ENCODE data around the gene ADGRV1.
A peak's percentile ranks its signal among the peaks of the same experiment; 100 is the strongest.
"Not testable (repeated sequence)": the region's sequence is repeated elsewhere in the genome, so short reads cannot be mapped to it uniquely, and the experiment has no call there.

ADGRV1 gene

DNA sequence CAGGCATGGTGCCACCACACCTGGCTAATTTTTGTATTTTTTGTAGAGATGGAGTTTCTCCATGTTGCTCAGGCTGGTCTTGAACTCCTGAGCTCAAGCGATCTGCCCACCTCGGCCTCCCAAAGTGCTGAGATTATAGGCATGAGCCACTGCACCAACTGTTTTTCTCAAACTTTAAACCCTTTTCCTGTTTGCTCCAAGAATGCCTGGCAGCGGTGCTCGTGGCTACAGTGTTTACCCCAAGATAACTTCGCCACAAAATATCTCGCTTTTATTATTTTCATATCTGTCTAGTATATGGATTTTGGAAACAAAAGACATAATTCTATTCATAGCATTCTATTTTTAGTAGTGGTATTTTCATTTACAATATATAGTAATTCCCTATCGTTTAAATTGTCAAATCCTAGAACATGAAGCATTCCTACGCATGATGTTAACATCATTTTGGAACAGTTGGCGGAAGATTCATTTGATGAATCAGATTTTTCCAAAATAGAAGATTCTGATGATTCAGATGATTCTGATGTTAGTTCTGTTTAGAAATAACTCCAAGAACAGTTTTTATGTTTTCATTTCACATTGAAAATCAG lies 504.6 kb downstream of the ADGRV1 start:
- not testable (repeated sequence) for DNase-seq (ENCODE audit: low spot score)

DNA sequence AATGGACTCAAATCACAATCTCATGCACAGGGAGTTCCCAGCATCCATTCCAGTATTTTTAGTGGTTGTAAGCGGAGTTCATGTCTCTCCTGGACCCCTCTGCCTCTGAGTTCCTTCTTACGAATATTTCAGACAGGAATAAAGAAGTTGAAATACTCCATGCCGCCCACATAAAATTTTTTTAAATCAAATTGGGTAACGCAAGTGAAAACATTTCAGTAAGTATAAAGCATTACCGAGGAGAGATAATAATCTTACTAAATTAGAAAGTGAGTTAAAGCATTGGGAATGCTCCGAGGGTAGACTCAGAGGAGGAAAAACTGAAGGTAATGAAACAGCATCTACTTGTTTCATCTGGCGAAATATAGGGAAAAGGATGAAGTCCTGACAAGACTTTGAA lies 506.9 kb downstream of the ADGRV1 start:
- DNase-seq (ENCODE audit: low spot score) = no peak

DNA sequence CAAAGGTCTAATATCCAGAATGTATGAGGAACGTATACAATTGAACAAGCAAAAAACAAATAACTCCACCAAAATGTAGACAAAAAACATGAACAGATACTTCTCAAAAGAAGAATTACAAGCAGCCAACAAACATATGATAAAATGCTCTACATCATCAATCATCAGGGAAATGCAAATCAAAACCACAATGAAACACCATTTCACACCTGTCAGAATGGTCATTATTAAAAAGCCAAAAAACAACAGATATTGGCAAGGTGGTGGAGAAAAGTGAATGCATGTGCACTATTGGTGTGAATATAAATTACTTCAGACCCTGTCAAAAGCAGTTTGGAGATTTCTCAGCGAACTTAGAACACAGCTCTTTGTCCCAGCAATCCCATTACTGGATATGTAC lies 510.8 kb downstream of the ADGRV1 start:
- DNase-seq (ENCODE audit: low spot score) = no peak

DNA sequence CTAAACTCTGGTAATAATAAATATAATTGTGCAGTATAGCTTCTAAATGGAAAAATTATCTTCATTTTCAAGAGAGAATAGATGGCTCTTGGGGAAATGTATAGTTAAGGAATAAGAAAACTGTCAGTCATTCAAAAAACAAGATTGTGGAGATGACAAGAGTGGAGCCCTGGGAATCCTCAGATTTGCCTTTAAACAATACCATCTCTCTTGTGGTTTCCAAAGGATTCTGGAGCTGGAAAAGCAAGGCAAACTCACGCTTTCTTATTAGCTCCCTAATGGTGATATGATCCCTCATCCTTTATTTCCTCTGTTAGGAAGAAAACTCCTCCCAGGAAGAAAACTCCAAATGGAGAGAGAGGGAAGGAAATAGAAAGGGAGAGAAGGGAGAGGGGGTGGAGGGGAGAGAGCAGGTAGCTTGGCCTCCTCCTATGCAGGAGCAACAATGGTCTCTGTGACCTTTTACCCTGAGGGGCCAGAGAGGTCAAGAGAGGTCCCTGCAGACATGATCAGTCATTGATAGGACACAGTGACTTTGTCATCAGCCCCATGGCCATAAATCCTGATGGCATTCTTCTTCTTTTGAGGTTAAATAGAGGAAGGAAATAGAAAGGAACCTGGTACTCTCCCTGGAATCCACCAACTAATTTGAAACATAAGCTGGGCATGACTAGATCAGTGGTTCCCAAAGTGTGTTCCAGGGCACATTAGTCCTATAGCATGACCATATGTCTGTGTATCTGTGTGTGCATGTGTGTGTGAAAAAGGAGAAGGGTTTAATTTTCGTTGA lies 512.4 kb downstream of the ADGRV1 start:
- no peak for DNase-seq (ENCODE audit: low spot score)

DNA sequence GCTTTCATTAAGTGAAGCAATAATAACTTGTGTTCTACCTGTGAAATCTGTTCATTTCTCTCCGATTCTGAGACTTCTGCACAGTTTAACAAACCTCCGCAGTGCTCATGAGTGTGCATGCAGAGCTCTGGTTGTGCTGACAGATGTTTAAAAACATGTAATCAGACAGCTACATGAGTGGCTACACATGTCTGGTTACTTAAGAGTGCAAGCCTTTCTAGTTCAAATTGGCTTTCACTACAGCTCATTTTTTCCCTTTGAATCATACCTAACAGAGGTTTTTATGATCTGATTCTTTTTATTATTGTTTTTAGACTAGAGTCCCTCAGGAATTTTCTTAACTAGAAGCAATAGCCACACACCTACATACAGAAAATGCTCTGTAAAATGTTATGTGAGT lies 514.3 kb downstream of the ADGRV1 start:
- DNase-seq (ENCODE audit: low spot score) = peak; percentile 15

DNA sequence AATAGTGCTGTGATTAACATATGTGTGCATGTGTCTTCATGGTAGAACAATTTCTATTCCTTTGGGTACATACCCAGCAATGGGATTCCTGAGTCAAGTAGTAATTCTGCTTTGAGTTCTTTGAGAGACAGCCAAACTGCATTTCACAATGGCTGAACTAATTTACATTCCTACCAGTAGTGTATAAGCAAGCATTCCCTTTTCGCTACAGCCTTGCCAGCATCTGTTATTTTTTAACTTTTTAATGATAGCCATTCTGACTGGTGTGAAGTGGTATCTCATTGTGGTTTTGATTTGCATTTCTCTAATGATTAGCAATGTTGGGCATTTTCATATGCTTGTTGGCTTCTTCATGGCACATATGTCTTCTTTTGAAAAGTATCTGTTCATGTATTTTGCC lies 516.0 kb downstream of the ADGRV1 start:
- DNase-seq (ENCODE audit: low spot score) = peak; percentile 8

DNA sequence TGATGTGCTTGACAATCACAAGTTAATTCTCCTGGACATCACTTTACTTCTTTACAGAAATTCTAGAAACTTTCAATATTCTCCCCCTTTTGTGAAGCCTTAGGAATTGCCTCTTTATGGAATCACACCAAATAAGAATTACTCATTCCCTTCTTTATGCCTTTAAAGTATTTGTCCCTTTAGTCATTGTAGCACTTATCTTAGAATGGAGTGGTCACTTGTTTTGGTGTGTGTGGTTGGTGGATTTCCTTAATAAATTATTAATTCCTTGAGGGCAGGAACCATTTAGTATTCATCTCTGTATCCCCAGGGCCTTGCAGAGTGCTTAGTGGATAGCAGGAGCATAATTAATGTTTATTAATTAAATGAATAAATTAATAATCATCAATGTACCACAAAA lies 517.5 kb downstream of the ADGRV1 start:
- no peak for DNase-seq (ENCODE audit: low spot score)

DNA sequence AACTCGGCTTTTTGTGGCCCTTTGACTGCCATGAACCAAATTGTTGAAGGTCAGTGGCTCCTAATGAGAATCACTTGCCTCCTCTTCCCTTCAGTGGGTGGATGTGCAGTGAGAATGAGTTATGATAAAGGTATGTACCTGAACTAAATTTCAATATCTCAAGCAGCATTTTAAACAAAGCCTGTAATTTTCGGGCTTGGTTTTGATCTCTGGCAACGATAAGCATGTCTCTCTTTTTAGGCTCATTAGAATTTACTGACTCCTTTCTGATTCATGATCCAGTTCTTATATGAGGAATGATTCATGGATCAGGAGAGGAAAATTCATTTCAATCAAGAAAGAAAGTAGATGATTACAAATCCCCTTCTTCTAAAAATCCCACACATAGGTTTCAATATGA lies 519.0 kb downstream of the ADGRV1 start:
- DNase-seq (ENCODE audit: low spot score) = no peak

DNA sequence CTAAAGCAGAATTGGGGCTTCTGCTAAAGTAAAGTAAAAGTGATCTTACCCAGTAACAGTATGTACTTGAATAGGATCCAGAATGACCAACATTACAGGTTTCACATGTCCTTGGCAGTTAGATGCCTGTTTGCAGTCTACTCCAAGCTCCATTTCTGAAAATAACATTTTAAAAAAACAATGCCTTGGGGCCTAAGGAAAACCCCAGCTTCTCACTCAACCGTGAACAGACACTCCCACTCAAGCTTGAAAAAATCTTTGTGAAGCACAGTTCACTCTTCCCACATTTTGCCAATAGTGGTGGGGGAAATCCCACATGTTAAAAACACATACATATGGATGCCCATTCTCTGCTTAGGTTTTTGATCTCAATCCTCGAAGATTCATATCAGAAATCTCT lies 520.4 kb downstream of the ADGRV1 start:
- no peak for DNase-seq (ENCODE audit: low spot score)

DNA sequence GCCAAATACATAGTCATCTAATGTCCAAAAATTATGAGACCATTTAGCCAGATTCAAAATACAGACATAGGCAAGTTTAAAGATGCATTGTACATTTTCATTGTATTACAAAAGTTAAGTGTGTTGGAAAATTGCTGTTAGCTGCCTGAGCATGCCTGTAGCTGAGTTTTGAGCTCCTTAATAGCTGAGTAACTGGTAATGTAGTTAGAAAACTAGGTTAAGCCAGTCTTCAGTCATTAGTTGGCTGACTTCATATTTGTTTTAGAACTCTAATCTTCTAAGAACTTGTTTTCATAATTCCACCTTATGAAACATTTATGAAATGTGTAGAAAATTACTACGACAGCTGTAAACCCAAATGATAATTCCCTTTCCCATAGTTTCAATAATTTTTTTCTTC lies 531.2 kb downstream of the ADGRV1 start:
- no peak for DNase-seq (ENCODE audit: low spot score)

DNA sequence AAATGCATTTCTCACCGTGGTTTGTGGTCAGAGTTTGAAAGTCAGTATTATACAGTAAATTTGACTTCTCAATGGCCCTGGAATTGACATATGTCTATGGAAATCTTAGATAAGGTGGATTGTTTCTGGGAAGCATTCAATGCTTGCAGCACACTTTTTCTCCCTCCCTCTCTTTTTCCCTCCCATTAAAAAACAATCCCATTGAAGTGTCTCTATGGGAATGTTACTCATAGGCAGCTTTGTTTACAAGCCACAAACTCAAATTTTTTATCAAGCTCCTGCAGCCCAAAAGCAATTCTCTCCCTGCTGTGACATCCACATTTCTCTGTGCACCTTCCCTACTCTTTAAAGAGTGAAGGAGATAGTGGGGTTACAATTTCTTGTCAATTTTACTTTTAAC lies 532.4 kb downstream of the ADGRV1 start:
- no peak for DNase-seq (ENCODE audit: low spot score)

DNA sequence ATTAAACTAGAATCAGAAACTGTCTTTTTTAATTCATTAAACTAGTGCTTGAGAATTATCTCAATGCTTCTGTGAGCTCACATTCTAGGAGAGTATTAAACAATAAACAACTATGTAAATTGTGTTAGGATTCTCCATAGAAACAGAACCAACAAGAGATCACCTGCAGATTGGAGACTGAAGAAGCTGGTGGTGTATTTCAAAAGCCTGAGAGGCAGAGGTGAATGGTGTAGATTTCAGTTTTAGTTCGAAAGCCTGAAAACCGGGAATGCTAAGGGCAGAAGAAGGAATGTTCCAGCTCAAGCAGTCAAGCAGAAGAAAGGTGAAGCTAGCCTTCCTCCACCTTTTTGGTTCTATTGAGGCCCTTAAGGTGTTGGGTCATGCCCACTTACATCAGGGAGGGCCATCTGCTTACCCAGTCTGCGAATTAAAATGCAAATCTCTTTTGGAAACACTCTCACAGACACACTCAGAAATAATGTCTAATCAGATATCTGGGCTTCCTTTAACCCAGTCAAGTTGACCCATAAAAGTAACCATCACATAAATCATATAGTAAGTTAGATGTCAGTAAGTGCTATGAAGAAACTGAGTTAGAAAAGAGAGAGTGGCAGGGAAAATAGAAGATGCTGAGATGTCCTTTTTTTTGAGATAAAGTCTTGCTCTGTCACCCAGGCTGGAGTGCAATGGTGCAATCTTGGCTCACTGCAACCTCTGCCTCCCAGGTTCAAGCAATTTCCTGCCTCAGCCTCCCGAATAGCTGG lies 533.1 kb downstream of the ADGRV1 start:
- DNase-seq (ENCODE audit: low spot score) = no peak

DNA sequence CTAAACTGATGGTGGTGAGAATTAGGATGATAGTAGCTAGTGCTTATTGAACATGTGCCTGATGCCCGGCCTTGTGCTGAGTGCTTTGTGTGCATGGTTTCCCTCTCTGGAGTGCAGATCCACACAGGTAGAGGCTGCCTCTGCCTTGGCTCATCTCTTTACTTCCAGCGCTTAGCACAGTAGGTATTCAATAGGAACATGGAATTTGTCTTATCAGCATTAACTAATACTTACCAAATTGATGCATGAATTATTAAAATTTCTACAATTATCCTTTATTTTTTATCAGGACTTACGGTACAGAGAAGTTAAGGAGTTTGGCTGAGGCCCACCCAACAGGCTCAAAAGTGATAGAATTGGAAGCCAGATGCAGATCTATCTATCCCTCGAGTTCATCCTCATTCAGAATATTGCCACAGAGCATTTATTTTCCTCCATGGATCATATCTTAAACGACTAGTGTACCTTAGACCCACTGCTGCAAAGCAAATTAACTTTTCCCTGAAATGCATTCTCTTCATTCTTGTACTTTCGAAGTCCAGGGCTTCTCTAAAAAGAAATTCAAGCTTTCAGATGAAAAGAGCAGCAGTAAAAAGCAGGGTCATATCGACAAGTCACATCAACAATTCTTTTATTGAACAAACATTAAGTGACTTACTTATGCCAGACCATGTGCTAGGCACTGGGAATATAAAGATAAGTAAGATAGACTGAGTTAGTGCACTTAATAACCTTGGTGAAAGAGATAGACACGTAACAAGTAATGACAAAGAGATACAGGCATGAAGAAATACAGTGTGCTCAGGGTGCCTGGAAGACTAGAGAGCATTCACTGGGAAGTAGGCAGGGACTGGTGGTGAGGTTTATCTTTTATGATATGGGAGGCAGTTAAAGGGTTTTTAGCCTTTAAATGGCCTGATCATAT lies 534.5 kb downstream of the ADGRV1 start:
- no peak for DNase-seq (ENCODE audit: low spot score)

DNA sequence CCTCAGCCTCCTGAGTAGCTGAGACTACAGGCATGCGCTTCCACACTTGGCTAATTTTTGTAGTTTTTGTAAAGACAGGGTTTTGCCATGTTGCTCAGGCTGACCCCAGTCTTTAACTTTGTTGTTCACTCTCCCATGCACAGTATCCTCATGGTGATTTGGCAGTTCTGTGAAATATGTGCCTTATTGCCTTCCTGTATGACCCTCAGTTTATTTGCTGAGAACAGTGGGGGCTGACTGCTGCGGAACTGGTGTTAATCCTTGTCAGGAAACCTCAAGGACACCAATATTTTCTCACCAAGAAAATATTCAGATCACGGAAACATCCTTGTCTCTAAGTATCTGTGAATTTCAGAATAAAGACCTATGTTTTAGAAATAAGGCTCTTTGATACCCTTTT lies 536.7 kb downstream of the ADGRV1 start:
- no peak for DNase-seq (ENCODE audit: low spot score)

DNA sequence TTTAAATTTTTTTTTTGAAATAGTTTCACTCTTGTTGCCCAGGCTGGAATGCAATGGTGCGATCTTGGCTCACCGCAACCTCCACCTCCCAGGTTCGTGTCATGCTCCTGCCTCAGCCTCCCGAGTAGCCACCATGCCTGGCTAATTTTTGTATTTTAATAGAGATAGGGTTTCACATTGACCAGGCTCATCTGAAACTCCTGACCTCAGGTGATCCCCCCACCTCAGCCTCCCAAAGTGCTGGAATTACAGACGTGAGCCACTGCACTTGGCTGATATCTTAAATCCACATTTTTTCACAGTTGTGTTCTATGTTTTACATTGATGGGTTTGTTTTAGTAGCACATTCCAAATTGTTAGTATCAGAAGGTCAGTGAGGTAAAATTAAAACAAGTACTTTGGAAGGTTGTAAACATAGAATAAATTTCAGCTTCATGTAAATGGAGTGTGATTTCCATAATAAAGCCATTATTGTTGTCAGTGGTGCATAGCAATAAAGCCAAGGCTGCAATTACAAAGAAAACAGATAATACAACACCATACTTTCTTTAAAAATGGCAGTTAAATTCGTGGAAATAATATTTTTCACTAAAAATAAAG lies 537.3 kb downstream of the ADGRV1 start:
- DNase-seq (ENCODE audit: low spot score) = no peak

DNA sequence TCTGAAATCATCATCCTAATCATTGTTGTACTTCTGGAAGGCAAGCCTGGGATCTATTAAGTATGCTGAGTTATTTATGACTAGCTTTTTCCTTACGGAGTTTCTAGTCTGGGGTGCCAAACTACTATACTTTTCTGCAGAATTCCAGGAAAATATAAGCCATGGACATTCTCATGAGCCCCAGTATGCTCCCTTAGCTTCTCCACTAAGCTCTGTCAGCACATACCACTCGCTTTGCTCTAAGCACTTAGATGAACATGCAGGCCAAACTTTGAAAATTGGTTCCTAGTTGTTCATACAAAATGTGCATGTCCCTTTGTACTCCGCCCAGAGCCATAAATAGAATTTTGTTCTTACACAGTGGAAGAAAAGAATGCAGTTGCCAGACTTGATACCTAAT lies 539.9 kb downstream of the ADGRV1 start:
- DNase-seq (ENCODE audit: low spot score) = no peak

DNA sequence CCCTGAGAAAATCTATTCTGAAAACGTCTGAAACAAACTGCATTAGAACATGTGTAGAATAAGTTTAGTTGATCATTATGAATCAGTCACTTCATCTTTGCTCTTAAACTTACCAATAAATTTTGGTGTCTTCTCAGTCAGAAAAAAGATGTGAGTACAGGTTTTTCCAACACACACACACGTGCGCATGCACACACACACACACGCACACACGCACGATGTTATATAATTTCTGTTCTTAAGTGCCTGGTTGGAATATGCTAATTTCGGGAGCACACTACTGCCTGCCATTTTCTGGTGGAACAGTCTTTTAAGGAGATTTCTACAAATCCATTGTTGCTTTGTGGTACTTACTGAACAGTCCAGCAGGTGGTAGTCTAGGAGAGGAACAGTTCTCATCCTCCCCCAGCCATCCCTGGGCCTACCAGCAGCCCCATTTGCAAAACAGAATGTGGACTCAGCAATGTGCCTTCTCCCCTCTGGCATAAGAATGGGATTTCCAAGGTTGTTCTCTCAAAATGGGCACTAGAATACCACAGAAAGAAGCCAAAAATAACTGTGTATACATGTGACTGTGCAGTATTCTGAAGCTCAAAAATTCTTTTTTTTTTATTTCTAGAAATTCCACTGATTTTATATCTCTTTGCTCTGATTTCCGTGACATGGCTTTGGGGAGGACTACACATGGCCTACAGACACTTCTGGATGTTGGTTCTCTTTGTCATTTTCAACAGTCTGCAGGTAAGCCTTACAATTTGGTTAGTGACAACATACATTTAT lies 543.2 kb downstream of the ADGRV1 start:
- peak; percentile 72 for DNase-seq (ENCODE audit: low spot score)

DNA sequence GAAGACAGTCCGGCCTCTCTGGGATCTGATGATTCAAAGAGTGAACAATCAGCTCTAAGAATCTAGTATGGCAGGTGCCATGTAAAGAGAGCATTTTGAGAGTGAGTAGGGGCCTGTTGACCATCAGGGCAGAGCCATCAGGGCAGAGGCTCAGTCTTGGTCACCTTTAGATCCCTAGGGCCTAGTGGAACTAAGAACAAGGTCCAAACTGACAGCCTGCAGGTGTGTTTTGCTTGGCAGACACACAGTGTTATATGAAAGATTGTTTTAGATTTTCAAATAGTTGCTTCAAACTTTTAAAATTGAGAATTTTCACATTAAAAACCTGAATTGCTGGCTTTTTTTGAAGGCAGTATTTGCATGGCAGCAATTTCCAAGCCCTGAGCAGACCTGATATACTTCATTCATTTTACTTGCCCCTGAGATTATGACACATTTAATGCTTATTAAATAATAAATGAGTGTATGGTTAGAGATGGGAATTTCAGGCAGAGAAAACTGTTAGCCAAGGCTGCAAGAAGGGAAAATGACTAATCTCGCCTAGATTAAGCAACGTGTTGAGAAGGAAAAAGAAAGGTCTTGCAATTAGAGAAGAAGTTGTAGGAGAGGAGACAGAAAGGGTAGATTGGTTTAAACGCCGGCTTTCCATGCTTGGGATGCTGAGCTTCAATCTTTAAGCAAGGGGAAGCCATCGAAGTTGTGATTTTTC lies 544.9 kb downstream of the ADGRV1 start:
- DNase-seq (ENCODE audit: low spot score) = no peak

DNA sequence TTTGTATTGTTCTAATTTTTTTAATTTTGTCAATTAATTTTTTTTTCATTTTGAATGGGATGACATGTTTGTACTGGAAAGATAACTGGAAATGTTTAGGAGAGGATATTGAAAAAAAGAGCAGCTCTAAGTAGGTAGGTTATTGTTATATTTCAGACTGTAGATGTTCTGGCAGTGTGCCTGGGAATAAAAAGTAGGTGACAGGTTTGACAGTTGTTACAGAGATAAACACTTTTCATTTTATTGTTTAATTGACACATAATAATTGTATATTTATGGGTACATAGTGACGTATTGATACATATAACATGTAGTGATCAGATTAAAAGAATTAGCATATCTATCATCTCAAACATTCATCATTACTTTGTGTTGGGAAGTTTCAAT lies 545.5 kb downstream of the ADGRV1 start:
- DNase-seq (ENCODE audit: low spot score) = no peak

DNA sequence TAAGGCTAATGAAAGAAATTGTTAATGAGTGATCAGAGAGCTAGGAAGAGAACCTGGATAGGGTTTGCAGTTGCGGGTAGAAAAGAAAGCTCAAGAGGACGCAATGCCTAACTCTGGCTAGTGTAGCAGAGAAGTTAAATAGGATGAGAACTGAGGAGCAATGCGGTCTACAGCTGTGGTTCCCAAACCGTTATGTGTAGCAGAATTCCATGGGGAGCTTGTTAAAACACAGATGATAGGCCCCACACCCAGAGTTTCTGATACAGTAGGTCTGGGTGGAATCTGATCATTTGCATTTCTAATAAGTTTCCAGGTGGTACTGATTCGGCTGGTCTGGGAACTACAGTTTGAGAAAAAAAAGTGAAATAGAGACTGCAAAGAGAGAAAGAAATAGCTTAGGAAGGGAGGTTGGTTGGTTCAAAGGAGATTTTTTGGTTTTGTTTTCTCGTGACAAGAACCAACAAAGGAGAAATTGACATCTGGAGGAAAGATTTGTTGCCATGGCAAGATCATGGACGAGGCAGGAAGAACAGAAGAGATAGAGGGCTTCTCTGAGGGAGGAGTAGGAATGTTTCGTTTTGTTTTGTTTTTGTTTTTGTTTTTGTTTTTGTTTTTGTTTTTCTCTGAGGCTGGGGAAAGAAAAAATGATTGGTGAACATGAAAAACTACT lies 548.4 kb downstream of the ADGRV1 start:
- DNase-seq (ENCODE audit: low spot score) = no peak
